ENCODE data around the gene CHAF1A.

The CHAF1A gene

DNA sequence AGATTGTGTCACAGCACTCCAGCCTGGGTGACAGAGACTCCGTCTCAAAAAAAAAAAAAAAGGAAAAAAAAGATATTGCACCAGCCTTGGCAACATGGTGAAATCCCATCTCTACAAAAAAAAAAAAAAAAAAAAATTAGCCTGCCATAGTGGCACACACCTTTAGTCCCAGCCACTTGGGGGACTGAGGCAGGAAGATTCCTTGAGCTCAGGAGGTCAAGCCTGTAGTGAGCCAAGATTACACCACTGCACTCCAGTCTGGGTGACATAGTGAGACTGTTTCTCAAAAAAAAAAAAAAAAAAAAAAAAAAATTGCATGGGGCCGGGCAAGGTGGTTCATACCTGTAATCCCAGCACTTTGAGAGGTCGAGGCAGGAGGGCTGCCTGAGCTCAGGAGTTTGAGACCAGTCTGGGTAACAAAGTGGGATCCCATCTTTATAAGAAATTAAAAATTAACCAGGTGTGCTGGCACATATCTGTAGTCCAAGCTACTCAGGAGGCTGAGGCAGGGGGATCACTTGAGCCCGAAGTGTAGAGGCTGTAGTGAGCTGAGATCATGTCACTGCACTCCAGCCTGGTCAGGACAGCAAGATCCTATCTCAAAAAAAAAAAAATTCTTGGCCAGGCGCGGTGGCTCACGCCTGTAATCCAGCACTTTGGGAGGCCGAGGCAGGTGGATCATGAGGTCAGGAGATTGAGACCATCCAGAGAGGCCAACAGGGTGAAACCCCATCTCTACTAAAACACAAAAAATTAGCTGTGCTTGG lies 62.6 kb downstream of the CHAF1A start:
- no peak for DNase-seq

DNA sequence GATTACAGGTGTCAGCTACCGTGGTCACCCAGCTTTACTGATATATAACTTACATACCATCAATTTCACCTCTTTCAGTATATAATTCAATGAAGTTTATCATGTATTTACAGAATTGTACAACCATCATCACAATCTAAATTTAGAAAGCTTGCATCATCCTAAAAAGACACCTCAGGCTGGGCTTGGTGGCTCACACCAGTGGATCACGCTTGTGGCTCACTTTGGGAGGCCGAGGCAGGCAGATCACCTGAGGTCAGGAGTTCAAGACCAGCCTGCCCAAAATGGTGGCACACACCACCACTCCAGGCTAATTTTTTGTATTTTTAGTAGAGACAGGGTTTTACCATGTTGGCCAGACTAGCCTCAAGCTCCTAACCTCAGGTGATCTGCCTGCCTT lies 65.4 kb downstream of the CHAF1A start:
- no peak for DNase-seq

DNA sequence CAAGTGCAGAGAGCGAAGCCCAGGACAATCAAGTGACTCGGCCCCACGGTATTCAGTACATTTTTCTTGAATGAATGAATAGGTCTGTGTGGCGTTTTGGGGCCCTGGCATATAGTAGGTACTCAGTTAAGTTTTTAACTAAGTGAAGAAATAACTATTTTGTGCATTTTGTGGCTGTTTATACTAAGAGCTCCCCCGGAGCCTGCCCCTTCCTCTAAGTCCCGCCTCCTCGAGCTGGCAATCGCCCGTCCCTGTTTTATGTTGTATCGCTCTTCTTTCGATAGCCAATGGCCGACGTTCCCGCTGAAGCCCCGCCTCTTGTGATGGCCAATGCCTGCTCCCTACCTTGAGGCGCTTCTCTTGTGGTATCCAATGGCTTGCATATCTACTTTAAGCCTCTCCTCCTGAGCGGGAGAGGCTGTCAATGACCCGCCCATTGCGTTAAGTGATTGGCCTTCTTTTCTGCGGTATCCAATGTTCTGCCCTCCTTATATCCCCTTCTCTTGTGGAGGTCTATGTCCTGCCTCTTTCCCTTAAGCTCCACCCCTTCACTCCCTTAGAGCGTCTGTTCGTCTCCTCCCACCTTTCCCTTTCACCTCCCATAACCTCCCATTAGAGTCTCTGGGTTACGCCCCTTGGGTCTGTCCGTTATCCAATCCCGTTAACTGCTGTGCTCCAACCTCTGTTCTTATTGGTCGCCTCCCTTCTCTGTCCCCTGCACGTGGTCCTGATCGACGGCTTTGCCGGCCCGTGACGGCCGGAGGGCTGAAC lies 69.1 kb downstream of the CHAF1A start:
- peak; percentile 88 to 100 (median 98) for DNase-seq

DNA sequence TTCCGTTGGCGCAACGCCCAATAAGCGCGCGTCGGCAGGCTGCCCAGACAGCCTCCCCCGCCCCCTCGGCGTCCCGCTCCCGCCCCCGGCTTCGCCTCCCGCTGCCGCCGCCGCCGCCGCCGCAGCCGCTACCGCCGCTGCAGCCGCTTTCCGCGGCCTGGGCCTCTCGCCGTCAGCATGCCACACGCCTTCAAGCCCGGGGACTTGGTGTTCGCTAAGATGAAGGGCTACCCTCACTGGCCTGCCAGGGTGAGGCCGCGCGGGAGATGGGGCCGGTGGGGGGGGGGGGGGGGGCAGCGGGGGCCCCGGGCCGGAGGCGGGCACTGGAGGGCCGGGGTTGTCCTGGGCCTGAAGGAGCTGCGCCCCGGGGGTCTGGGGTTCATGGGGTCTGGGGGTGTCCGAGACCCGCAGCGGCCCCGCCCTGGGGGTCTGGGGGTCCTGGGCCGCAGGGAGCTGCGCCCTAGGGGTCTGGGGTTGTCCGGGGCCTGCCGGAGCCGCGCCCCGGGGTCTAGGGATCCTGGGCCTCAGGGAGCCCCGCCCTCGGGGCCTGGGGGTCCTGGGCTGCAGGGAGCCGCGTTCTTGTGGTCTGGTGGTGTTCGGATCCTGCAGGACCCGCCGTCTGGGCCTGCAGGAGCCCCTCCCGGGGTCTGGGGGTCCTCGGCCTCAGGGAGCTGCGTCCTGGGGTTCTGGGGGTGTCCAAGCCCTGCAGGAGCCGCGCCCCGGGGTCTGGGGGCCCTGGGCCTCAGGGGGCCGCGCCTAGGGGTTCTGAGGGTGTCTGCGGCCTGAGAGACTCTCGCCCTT lies 69.9 kb downstream of the CHAF1A start, which contains the start of gene HDGFL2:
TSS of gene HDGFL2 (plus strand) at position 124 of the 801 bp plus-strand sequence. CDS start at position 178, 54 bp downstream.
- peak in 1 of 6 experiments; percentile 30 for DNase-seq

DNA sequence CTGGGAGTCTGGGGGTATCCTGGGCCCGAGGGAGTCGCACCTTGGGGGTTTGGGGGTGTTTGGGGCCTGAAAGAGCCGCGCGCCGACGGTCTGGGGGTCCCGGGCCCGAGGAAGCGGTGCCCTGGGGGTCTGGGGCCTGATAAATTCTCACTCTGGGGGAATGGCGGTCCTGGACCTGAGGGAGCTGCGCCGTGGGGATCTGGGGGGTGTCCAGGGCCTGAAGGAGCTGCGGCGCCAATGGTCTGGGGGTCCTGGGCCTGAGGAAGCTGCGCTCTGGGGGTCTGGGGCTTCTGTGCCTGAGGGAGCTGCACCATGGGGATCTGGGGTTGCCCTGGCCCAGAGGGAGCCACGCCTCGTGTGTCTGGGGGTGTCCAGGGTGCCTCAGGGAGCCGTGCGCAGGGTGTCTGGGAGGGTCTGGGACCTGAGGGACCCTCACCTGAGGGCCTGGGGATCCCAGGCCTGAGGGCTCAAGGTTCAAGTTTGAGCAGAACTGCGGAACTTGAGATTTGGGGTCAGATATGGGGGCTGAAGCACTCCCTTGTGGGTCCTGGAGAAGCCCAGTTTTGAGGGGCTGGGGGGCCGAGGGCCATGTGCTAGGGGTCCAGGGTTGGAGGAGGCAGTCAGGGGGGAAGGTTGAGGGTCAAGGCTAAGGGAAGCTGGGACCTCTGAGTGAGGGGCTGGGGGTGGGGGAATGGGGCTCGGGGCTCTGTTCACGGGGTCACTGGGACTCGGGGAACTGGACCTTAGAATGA lies 70.7 kb downstream of the CHAF1A start:
- DNase-seq: no peak

DNA sequence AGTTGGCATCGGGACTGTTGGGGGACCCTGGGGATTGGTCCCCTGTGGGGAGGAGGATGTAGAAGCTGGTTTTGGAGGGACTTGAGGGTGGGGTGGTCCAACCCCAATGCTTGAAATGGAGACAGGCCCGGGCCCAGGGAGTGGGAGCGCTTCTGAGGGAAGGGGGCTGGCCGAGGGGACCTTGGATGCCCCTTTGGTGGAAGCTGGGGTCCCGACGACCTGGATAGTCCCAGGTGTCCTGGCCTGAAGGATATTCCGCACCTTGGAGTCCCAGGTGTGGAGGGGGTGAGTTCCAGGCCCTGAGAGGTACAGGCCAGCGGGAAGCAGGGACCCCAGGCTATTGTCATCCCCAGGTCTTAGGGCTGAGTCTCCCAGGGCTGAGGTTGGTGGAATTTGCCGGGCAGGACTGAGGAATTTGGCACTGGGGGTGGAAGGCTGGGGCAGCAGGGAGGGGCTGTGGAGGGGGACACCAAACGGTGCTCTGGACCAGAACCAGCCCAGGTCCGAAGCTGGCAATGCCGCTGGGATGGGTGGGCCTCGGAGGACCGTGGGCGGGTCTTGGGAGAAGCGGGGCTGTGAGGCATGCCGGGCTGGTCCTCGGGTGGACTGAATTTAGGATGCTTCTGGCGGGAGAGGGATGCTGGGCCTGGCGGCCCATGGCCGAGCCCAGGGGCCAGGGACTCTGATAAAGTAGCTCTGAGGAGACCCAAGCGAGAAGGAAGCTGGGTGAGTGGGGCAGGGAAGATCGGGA lies 71.5 kb downstream of the CHAF1A start:
- no peak for DNase-seq

DNA sequence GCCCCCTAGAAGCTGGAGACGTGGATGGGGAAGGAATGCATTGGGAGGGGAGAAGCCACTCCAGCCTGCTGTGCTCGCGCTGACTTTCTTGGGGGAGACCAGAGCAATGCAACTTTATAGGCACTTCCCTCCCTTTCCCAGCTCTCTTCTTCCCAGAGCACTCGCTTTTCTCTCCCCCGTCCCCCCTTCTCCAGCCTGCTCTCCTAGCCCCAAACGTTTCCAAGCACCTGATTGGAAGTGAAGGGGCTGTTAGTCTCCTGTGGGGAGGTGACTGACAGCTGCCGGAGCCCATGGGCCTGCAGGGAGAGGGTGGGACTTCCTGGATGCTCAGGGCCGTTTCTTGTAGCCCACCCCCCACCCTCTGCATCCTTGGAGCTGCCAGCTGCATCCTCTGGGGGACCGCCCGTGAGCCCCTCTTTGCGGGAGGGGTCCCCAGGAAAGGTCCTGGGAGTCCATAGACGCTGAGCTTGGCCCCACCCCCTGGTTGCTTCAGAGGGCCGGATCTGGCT lies 72.1 kb downstream of the CHAF1A start:
- DNase-seq: no peak

DNA sequence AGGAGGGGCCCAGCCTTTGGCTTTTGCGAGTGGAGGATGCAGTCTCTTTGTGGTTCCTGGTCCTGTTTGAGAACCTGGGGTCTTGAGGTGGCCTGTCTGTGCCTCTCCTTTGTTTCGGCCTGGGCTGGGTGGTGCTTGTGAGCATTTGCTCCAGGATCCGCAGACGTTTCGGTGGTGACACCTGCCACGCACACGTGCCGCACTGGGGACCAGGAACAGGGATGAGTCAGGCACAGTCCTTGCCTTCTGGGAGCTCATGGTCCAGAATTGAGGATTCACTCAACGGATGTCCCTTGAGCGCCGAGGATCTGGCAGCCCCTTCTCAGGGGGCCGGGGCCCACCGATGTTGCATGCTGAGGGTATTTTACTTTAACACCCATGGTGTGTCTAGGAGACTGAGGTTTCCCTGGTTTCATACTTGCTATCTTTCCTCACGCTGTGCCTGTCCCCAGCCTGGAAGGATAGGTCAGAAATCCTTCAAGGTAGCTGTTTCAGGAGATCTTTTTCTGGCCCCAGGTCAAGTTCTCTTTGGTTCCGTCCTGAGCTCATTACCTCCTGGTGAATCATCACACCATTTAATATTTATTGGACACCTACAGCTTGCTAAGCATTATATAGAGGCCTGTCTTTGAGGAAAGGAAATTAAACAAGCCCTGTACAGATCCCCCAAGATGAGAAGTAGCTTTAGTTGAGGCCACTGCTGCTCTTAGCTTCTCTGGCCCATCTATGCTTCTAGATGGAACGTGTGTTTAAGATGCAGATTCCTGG lies 74.8 kb downstream of the CHAF1A start:
- no peak for DNase-seq

DNA sequence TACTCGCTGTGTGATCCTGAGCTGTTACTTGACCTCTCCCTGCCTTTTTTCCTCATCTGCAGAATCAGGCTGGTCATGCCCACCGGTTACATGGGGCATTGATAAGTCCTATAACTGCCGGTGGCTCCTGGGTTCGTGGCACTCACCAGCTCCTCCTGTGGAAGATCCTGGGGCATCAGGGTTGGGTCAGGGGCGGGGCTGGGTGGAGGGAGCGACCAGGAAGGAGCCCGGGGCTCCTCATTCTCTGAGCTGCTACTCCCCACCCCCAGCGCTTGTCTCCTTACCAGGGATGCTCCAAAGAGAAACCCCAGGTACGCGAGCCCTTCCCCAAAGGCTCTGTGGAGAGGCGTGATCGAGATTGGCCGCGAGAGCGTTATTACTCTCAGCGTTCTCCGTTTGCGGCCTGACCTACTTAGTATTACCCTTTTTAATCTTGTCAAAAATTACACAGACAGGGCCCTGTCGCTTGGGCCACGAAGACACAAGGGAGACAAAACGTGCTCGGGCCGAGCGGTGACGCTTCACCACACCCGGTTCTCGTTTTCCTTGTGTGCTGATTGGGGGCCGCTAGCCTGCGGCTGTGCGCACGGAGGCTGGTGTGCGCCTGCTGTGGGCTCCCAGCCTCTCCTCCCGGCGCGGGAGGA lies 80.4 kb downstream of the CHAF1A start:
- no peak for DNase-seq

DNA sequence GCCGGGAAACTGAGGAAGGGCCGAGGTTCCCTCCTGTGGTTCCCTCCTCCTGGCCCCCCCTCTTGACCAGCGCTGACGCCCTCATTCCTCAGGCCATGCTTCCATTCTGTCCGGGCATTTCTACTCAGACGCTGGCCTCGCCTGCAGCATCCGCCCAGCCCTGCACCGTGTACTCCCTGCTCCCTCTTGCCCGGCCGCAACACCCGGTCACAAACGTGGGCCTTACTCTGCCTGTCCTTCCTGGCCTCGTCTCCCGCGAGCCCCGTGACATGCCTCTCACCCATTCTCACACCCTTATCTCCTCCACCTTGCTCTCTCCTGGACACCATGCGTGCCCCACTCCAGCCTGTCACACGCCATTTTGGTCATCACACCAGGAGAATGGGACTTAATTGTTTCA lies 80.9 kb downstream of the CHAF1A start:
- no peak for DNase-seq

DNA sequence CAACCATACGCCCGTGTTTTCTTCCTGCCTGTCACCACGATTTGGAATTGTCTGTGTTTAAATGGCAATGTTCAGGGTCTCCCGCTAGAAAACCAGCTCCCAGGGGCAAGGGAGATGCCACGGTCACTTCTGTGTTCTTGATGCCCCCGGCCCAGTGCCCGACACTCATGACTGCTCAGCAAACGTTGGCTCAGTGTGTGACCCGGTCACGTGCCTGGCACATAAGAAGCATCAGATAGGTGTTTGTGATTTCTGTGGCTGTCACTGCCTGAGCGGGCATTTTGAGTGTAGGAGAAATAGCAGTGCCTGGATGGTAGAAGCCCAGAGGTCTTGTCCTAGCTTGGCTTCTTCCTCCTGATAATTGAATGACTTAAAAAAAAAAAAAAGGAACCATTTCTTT lies 85.1 kb downstream of the CHAF1A start:
- DNase-seq: no peak

DNA sequence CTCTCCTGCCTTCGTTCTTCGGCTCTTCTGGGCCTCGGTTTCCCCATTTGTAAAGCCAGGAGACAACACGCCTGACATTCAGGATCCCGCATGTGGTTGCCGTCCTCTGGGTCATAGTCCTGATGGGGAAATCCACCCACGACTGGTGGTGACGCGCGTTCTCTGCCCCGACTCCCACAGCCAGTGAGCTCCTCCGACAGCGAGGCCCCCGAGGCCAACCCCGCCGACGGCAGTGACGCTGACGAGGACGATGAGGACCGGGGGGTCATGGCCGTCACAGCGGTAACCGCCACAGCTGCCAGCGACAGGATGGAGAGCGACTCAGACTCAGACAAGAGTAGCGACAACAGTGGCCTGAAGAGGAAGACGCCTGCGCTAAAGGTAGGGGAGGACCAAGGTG lies 86.1 kb downstream of the CHAF1A start:
- DNase-seq: no peak

DNA sequence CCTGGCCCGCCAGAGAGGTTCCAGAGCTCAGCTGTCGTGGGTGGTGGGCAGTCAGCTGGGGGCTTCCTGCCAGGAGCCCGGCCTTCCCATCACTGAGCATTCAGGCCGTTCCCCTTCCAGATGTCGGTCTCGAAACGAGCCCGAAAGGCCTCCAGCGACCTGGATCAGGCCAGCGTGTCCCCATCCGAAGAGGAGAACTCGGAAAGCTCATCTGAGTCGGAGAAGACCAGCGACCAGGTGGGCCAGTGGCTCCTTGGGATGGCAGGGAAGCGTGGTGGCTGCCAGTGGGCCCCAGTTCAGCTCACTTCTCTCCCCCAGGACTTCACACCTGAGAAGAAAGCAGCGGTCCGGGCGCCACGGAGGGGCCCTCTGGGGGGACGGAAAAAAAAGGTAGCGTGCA lies 89.0 kb downstream of the CHAF1A start:
- no peak for DNase-seq

DNA sequence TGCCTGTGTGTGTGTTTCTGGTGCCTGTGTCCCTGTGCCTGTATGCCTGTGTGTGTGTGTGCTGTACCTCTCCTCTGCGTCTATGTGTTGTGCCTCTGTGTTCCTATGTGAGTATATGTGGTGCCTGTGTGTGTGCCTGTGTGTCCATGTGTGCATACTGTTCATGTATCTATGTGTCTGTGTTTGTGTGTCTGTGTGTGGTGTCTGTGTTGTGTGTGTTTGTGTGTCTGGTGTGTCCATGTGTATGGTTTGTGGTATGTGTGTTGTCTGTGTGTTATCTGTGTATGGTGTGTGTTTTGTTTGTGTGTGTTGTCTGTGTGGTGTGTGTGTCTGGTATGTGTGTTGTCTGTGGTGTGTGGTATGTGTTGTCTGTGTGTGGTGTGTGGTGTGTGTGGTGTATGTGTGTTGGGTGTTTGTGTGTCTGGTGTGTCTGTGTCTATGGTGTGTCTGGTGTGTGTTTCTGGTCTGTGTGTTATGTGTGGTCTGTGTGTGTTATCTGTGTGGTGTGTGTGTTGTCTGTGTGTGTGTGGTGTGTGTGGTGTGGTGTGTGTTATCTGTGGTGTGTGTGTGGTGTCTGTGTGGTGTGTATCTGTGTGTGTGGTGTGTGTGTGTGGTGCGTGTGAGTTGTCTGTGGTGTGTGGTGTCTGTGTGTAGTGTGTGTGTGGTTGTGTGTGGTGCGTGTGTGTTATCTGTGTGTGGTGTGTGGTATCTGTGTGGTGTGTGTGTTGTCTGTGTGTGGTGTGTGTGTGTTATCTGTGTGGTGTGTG lies 90.1 kb downstream of the CHAF1A start:
- no peak for DNase-seq
